H1 (cell line): ENCODE measurements around the gene PPP1R27. TPM values are rescaled to one million over a fixed set of nuclear protein-coding genes. Genes with fewer than 3 reads are reported as not detected.

Experiments used
- CTCF ChIA-PET: fragments of 300-600 bp; sonication (Branson Sonifier 250); formaldehyde crosslinking; loops from one replicate; lab custom pipeline; 2021; ENCODE audit not compliant: partially characterized antibody; lab: Charles Lee
- POLR2A ChIA-PET: fragments of 300-600 bp; sonication (Branson Sonifier 250); formaldehyde crosslinking; loops from one replicate; lab custom pipeline; 2021; ENCODE audit warnings: inconsistent platforms; ENCODE audit not compliant: partially characterized antibody; lab: Charles Lee
- DNase-seq, 2 experiments: peaks; one replicate each; pipeline versions ENCODE4 v3.0.0 to v3.0.0-alpha.2; 2010 to 2022; ENCODE audit warnings: low spot score in 2 of 2, low read depth in 1 of 2, mixed read lengths in 1 of 2
- FAIRE-seq: peaks from 2 replicates; lab custom pipeline; 2011; peaks lifted over from hg19 to GRCh38; lab: Jason Lieb, UNC
- H2AFZ ChIP-seq: 2 replicates; pipeline ENCODE4 v1.8.1; 2012; ENCODE audit warnings: low read length, inconsistent platforms
- H2AK5ac ChIP-seq: 2 replicates; pipeline ENCODE4 v1.6.1; 2013; ENCODE audit warnings: low read depth, low read length
- H2BK120ac ChIP-seq: replicated peaks from 2 replicates; pipeline ENCODE3; 2013; ENCODE audit warnings: low read depth, low read length, inconsistent platforms
- H2BK12ac ChIP-seq: 2 replicates; pipeline ENCODE4 v1.6.1; 2013; ENCODE audit warnings: low read depth, low read length
- H2BK15ac ChIP-seq: 2 replicates; pipeline ENCODE4 v1.6.1; 2013; ENCODE audit warnings: low read length
- H2BK20ac ChIP-seq: 2 replicates; pipeline ENCODE4 v1.6.1; 2013; ENCODE audit warnings: low read length
- H2BK5ac ChIP-seq: 2 replicates; pipeline ENCODE4 v1.6.1; 2013; ENCODE audit warnings: low read depth, low read length
- H3K14ac ChIP-seq: 2 replicates; pipeline ENCODE4 v1.6.1; 2013; ENCODE audit warnings: inconsistent platforms; ENCODE audit not compliant: insufficient read length
- H3K18ac ChIP-seq: 2 replicates; pipeline ENCODE4 v1.6.1; 2013; ENCODE audit warnings: low read length; ENCODE audit errors: extremely low read depth
- H3K23ac ChIP-seq: 2 replicates; pipeline ENCODE4 v1.6.1; 2013; ENCODE audit warnings: inconsistent platforms; ENCODE audit not compliant: insufficient read length
- H3K23me2 ChIP-seq: 2 replicates; pipeline ENCODE4 v1.6.1; 2013; ENCODE audit warnings: low read depth, low read length
- H3K27ac ChIP-seq: 2 replicates; pipeline ENCODE4 v1.6.1; 2011; ENCODE audit warnings: low read depth, low read length, inconsistent platforms
- H3K27me3 ChIP-seq, 4 experiments: replicated peaks in 1 of 4; 1 replicate in 1 of 4; 2 replicates in 3 of 4; pipeline versions ENCODE4 v1.6.1 to v1.8.1; 2011 to 2013; ENCODE audit warnings: low read length in 3 of 4, mild to moderate bottlenecking in 3 of 4, inconsistent platforms in 2 of 4, mixed read lengths in 2 of 4, moderate library complexity in 1 of 4; ENCODE audit not compliant: control insufficient read depth in 3 of 4, insufficient read depth in 3 of 4; ENCODE audit errors: extremely low read depth in 1 of 4
- H3K36me3 ChIP-seq, 4 experiments: 2 replicates each; pipeline versions ENCODE4 v1.6.1 to v1.8.1; 2011 to 2013; ENCODE audit warnings: mild to moderate bottlenecking in 4 of 4, low read length in 3 of 4, moderate library complexity in 2 of 4, control low read depth in 1 of 4, inconsistent platforms in 1 of 4; ENCODE audit not compliant: insufficient read depth in 4 of 4, control insufficient read depth in 2 of 4
- H3K4ac ChIP-seq: replicated peaks from 2 replicates; pipeline ENCODE3; 2013; ENCODE audit warnings: low read length, low read depth, mixed read lengths, inconsistent platforms; ENCODE audit not compliant: insufficient read length
- H3K4me1 ChIP-seq, 4 experiments: replicated peaks in 1 of 4; 1 replicate in 1 of 4; 2 replicates in 3 of 4; pipeline versions ENCODE4 v1.6.1 to v1.8.1; 2011 to 2013; ENCODE audit warnings: low read length in 3 of 4, inconsistent platforms in 2 of 4, mixed read lengths in 1 of 4; ENCODE audit not compliant: insufficient read depth in 4 of 4, control insufficient read depth in 3 of 4
- H3K4me2 ChIP-seq, 2 experiments: 2 replicates each; pipeline versions ENCODE4 v1.6.1 to v1.8.1; 2011 to 2013; ENCODE audit warnings: low read depth in 2 of 2, low read length in 2 of 2, control low read depth in 1 of 2, inconsistent platforms in 1 of 2, mild to moderate bottlenecking in 1 of 2; ENCODE audit not compliant: insufficient read depth in 1 of 2
- H3K4me3 ChIP-seq, 4 experiments: fragments of 200-600, 300-600 bp in 1 of 4; sonication (generic), shearing (Covaris generic), sonication (Bioruptor Twin) in 1 of 4; 2 replicates each; pipeline versions ENCODE4 v1.5.1 to v1.8.1; 2011 to 2016; ENCODE audit warnings: low read length in 4 of 4, low read depth in 3 of 4, control low read depth in 2 of 4, inconsistent platforms in 2 of 4, mild to moderate bottlenecking in 2 of 4, mixed read lengths in 1 of 4, moderate library complexity in 1 of 4; ENCODE audit not compliant: insufficient read depth in 2 of 4; ENCODE audit errors: extremely low read depth in 1 of 4
- H3K56ac ChIP-seq: replicated peaks from 2 replicates; pipeline ENCODE3; 2013; ENCODE audit warnings: low read depth, mild to moderate bottlenecking, mixed read lengths, low read length, inconsistent platforms; ENCODE audit not compliant: insufficient read length
- H3K79me1 ChIP-seq: 2 replicates; pipeline ENCODE4 v1.6.1; 2013; ENCODE audit warnings: low read depth, low read length, control low read depth
- H3K79me2 ChIP-seq, 2 experiments: 2 replicates each; pipeline versions ENCODE4 v1.6.1 to v1.8.1; 2012 to 2013; ENCODE audit warnings: low read length in 2 of 2, mild to moderate bottlenecking in 2 of 2, inconsistent platforms in 1 of 2; ENCODE audit not compliant: insufficient read depth in 2 of 2, control insufficient read depth in 1 of 2
- H3K9ac ChIP-seq, 4 experiments: replicated peaks in 1 of 4; 1 replicate in 1 of 4; 2 replicates in 3 of 4; pipeline versions ENCODE4 v1.6.1 to v1.8.1; 2011 to 2013; ENCODE audit warnings: low read depth in 3 of 4, low read length in 3 of 4, control low read depth in 2 of 4, mild to moderate bottlenecking in 2 of 4, moderate library complexity in 2 of 4, inconsistent platforms in 1 of 4; ENCODE audit errors: extremely low read depth in 1 of 4
- H3K9me3 ChIP-seq, 2 experiments: 2 replicates each; pipeline versions ENCODE4 v1.6.1 to v1.8.1; 2012 to 2013; ENCODE audit warnings: mild to moderate bottlenecking in 2 of 2, moderate library complexity in 2 of 2, control low read depth in 1 of 2, inconsistent platforms in 1 of 2, low read depth in 1 of 2, low read length in 1 of 2, mixed read lengths in 1 of 2; ENCODE audit not compliant: insufficient read depth in 2 of 2
- H4K20me1 ChIP-seq, 2 experiments: replicated peaks in 1 of 2; 2 replicates each; pipeline versions ENCODE3 to v1.8.1; 2011 to 2013; ENCODE audit warnings: inconsistent platforms in 2 of 2, low read length in 2 of 2, mild to moderate bottlenecking in 1 of 2; ENCODE audit not compliant: insufficient read depth in 2 of 2, control insufficient read depth in 1 of 2
- H4K5ac ChIP-seq: 2 replicates; pipeline ENCODE4 v1.6.1; 2013; ENCODE audit warnings: low read length, low read depth, mixed read lengths, inconsistent platforms; ENCODE audit not compliant: insufficient read length
- H4K8ac ChIP-seq: 2 replicates; pipeline ENCODE4 v1.8.0; 2013; ENCODE audit warnings: mild to moderate bottlenecking, moderate library complexity, low read length, inconsistent platforms; ENCODE audit not compliant: insufficient read depth; ENCODE audit errors: extremely low read depth
- H4K91ac ChIP-seq: replicated peaks from 2 replicates; pipeline ENCODE3; 2013; ENCODE audit warnings: low read length, mixed read lengths, inconsistent platforms; ENCODE audit not compliant: insufficient read length
- CTBP2 ChIP-seq: IDR thresholded peaks from 2 replicates; pipeline ENCODE4 v1.7.0; 2011; ENCODE audit warnings: borderline replicate concordance, mild to moderate bottlenecking, moderate library complexity, mixed read lengths, low read length; ENCODE audit not compliant: insufficient read depth, insufficient read length
- EGR1 ChIP-seq: IDR thresholded peaks from 2 replicates; pipeline ENCODE4 v1.6.1; 2011; ENCODE audit warnings: low read depth, low read length, borderline replicate concordance
- GABPA ChIP-seq: IDR thresholded peaks from 2 replicates; pipeline ENCODE4 v1.6.1; 2011; ENCODE audit warnings: mild to moderate bottlenecking, low read length, moderate library complexity, borderline replicate concordance; ENCODE audit not compliant: insufficient read depth
- JUND ChIP-seq: IDR thresholded peaks from 2 replicates; pipeline ENCODE4 v1.6.1; 2011; ENCODE audit warnings: mild to moderate bottlenecking, improper control_type of control experiment, low read length
- POLR2AphosphoS5 ChIP-seq: IDR thresholded peaks from 2 replicates; pipeline ENCODE4 v1.6.1; 2011; ENCODE audit warnings: low read depth, low read length
- RFX5 ChIP-seq: IDR thresholded peaks from 2 replicates; pipeline ENCODE4 v1.6.1; 2011; ENCODE audit warnings: low read depth, low read length, improper control_type of control experiment, borderline replicate concordance
- SIX5 ChIP-seq: IDR thresholded peaks from 2 replicates; pipeline ENCODE4 v1.6.1; 2011; ENCODE audit warnings: mild to moderate bottlenecking, low read depth, low read length
- WGBS, 2 experiments: shearing (Covaris generic) in 1 of 2; methylation state at CpG; one replicate each; pipeline versions ENCODE4 v1.1.6 to v1.1.7; 2013 to 2015; ENCODE audit warnings: low lambda C conversion rate in 2 of 2, mixed read lengths in 2 of 2, inconsistent platforms in 1 of 2, low coverage in 1 of 2, missing lambda C conversion rate in 1 of 2; ENCODE audit not compliant: insufficient replicate concordance in 2 of 2, insufficient coverage in 1 of 2, insufficient read length in 1 of 2; ENCODE audit errors: extremely low coverage in 1 of 2, missing lambda C conversion rate in 1 of 2; 5-methylcytosine and 5-hydroxymethylcytosine counted together
- polyA plus RNA-seq, 7 experiments: library from polyadenylated mRNA; depleted of rRNA in 3 of 7; stranded (reverse) in 5 of 7; unstranded in 2 of 7; fragments of >200 nt in 5 of 7; fragments of 200-250 nt in 2 of 7; gene quantifications; 1 replicate in 5 of 7; 2 replicates in 1 of 7; 4 replicates in 1 of 7; pipeline versions ENCODE4 v1.2.1 to v1.2.3, GENCODE V29; 2011 to 2013; ENCODE audit warnings: missing spikeins in 2 of 7, mixed read lengths in 2 of 7
- total RNA-seq: library from RNA; stranded (reverse); fragmentation: NEBNext Ultra II Directional; extraction: Animal tissue kit (Norgen Biotek cat#: 25700); gene quantifications from 2 replicates; pipeline ENCODE4 v1.2.1, GENCODE V29; 2021
- TF ChIP-seq, protein P1 (sequence below): IDR thresholded peaks from 2 replicates; pipeline ENCODE4 v1.6.1; 2012; ENCODE audit warnings: inconsistent platforms
- TF ChIP-seq, protein P2 (sequence below): IDR thresholded peaks from 2 replicates; pipeline ENCODE4 v1.6.1; 2012; ENCODE audit warnings: inconsistent platforms

PPP1R27 gene
- total and polyA plus RNA-seq, 2 of the 8 experiments (the other 6 are each of a cell fraction or from before 2014, with no cell fraction given) = 0.27 TPM; not detected in 1

DNA sequence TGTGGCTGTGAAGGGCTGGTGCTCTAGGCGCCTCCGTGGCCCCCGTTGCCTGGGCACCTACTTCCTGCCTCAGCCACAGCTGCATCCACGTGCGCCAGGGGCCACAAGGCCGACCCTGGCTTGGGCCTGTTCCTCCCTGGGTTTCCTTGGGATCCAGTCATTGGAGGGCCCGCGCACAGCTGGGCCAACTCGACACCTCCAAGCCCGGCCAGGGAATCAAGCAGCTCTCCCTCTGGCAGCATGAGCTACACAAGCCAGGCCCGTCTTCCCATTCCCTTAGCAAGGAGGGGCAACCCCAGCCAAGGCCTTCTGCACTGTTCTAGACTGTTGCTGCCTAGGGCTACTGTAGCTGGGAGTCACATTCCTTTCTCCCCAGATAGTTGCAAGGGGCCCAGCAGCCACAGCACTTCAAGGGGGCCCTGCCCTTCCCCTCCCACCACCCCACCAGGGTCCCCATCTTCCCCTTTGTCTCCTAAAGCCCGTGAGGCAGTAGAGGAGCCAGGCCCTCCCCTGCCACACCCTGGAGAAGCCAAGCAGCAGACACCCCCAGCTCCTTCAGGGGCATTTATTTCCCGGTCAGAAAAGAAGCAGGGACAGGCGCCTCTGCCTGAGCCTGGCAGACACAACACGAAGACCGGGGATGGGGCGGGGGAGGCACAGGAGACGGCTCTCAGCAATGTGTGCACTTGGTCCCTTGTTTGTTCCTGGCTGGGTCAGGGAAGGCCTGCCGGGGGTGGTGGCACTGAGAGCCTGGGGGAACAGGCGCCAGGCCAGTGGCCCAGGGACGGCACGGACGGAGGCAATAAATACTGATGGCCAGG, 32.5 kb upstream of the PPP1R27 start:
- Histone ChIP-seq H3K9ac (peak overlapping the region in 1 of 4 experiments; percentile 20; a peak in 2 of 7 replicates), H3K4me1 (peaks cover 0 to 31% (median 21%) of the 10 kb centered on the region in 4 experiments; a peak in 6 of 7 replicates), H2AFZ (no peak overlapping the region), H3K4me3 (no peak overlapping the region), H3K4ac (peak overlapping the region; percentile 34), H2AK5ac (no peak overlapping the region), H3K23me2 (peaks cover 12% of the 10 kb centered on the region; the same call in 1 of the 2 replicates), H2BK12ac (no peak overlapping the region), H3K14ac (no peak overlapping the region), H2BK20ac (no peak overlapping the region), H3K4me2 (no peak overlapping the region; a peak in 1 of 4 replicates), H3K18ac (peak overlapping the region; percentile 38; the same call in 1 of the 2 replicates), H3K79me2 (peaks cover 4 to 23% of the 10 kb centered on the region in 2 experiments; a peak in 3 of 4 replicates), H3K27me3 (no peaks in the 10 kb centered on the region), H3K23ac (no peak overlapping the region), H4K91ac (no peak overlapping the region), H4K20me1 (peaks cover 11 to 48% of the 10 kb centered on the region in 2 experiments), H2BK5ac (peak overlapping the region; percentile 12; the same call in 1 of the 2 replicates), H4K8ac (peak overlapping the region; percentile 62; the same call in 1 of the 2 replicates), H3K36me3 (peaks cover 2 to 29% (median 9%) of the 10 kb centered on the region in 4 experiments; a peak in 4 of 8 replicates), H2BK15ac (no peak overlapping the region), H3K79me1 (peaks cover 3% of the 10 kb centered on the region), H3K9me3 (no peaks in the 10 kb centered on the region), H3K27ac (peak overlapping the region; percentile 23; the same call in 1 of the 2 replicates), H2BK120ac (no peak overlapping the region), H4K5ac (no peak overlapping the region), H3K56ac (no peak overlapping the region)
- ChIA-PET CTCF (interaction anchor here (1.6 to 1.8 kb wide), 2 partner anchors 131 to 169 kb away, joined by 3 to 5 read pairs; no protein-coding TSS in a partner anchor), POLR2A (interaction anchor here (0.6 to 6.6 kb wide), 32 partner anchors 9 to 355 kb away, joined by 3 to 41 read pairs (median 5); partner anchors contain the start of genes ACTG1, ALYREF, ANAPC11 and MCRIP1)
- 78% methylated on average over 17 of the region's 23 CpGs; no CpG with 5 or more reads in 1 of the 2 experiments for WGBS, 2 experiments
- DNase-seq (peak in 1 of 2 experiments; percentile 64), FAIRE-seq (no peak)
- TF ChIP-seq SIX5 = 0 out of 2 replicates have a peak, but pooled peaks have one; percentile 16
- TF ChIP-seq EGR1 = 0 out of 2 replicates have a peak, but pooled peaks have one; percentile 12
- no peak for TF ChIP-seq CTBP2
- TF ChIP-seq GABPA = 0 out of 2 replicates have a peak, but pooled peaks have one; percentile 31
- TF ChIP-seq, protein P1, sequence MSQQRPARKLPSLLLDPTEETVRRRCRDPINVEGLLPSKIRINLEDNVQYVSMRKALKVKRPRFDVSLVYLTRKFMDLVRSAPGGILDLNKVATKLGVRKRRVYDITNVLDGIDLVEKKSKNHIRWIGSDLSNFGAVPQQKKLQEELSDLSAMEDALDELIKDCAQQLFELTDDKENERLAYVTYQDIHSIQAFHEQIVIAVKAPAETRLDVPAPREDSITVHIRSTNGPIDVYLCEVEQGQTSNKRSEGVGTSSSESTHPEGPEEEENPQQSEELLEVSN = peak; percentile 14; the same call in 1 of the 2 replicates
- TF ChIP-seq, protein P2, sequence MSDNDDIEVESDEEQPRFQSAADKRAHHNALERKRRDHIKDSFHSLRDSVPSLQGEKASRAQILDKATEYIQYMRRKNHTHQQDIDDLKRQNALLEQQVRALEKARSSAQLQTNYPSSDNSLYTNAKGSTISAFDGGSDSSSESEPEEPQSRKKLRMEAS = 0 out of 2 replicates have a peak, but pooled peaks have one; percentile 29
- no peak for TF ChIP-seq JUND
- peak; percentile 50 for TF ChIP-seq POLR2AphosphoS5
- TF ChIP-seq RFX5 = no peak
